GM12878 (cell line): Measurements from ENCODE around the gene CPNE5. TPM values are rescaled to one million over a fixed set of nuclear protein-coding genes. Genes with fewer than 3 reads are reported as not detected.
A peak's percentile ranks its signal among the peaks of the same experiment; 100 is the strongest.

ENCODE experiments used
- ATAC-seq: fragments of 200-7000 bp; cut with Tn5 transposase; 3 replicates; pipeline ENCODE4 v1.9.1; 2020; ENCODE audit warnings: mild to moderate bottlenecking, moderate library complexity
- BruUV-seq: library from RNA; stranded (reverse); fragments of 400-500 nt; replicated peaks from 2 replicates; lab custom pipeline; 2021; lab: Mats Ljungman, UMichigan
- CTCF ChIA-PET: fragments of 300-600 bp; sonication (Branson Sonifier 250); formaldehyde crosslinking; extraction: SDS; loops from one replicate; lab custom pipeline; 2021; ENCODE audit warnings: inconsistent platforms; lab: Yijun Ruan, JAX
- POLR2A ChIA-PET: fragments of 350-600 bp; formaldehyde crosslinking; extraction: SDS; loops from one replicate; lab custom pipeline; 2021; ENCODE audit warnings: inconsistent platforms; lab: Charles Lee
- RAD21 ChIA-PET: fragments of 300-600 bp; sonication (Branson Sonifier 250); formaldehyde crosslinking; loops from one replicate; lab custom pipeline; 2023; ENCODE audit warnings: antibody characterized with exemption; ENCODE audit not compliant: unreplicated experiment; lab: Charles Lee
- SMC1A ChIA-PET: fragments of 300-600 bp; sonication (Branson Sonifier 250); formaldehyde crosslinking; loops from one replicate; lab custom pipeline; 2023; ENCODE audit not compliant: unreplicated experiment, uncharacterized antibody; lab: Charles Lee
- DNase-seq: peaks from one replicate; pipeline ENCODE4 v3.0.0-alpha.2; 2011; ENCODE audit warnings: low read depth, low spot score
- FAIRE-seq: peaks from 3 replicates; lab custom pipeline; 2011; peaks lifted over from hg19 to GRCh38; lab: Jason Lieb, UNC
- H2AFZ ChIP-seq: 2 replicates; pipeline ENCODE4 v1.6.0; 2011; ENCODE audit warnings: low read depth, low read length, control low read depth; ENCODE audit not compliant: control insufficient read depth
- H3K27ac ChIP-seq: 2 replicates; pipeline ENCODE4 v1.5.1; 2011; ENCODE audit warnings: control low read depth; ENCODE audit not compliant: control insufficient read depth, insufficient read depth
- H3K27me3 ChIP-seq, 2 experiments: replicated peaks in 1 of 2; 2 replicates each; pipeline versions ENCODE4 v1.6.0 to v1.6.1; 2011; ENCODE audit warnings: low read length in 1 of 2; ENCODE audit not compliant: control insufficient read depth in 2 of 2, insufficient read depth in 2 of 2
- H3K36me3 ChIP-seq, 2 experiments: 2 replicates each; pipeline ENCODE4 v1.5.1; 2011; ENCODE audit warnings: low read length in 1 of 2; ENCODE audit not compliant: control insufficient read depth in 2 of 2, insufficient read depth in 2 of 2
- H3K4me1 ChIP-seq: 2 replicates; pipeline ENCODE4 v1.6.1; 2011; ENCODE audit warnings: mild to moderate bottlenecking, low read length, moderate library complexity, mixed read lengths; ENCODE audit not compliant: control insufficient read depth, insufficient read depth
- H3K4me2 ChIP-seq: 2 replicates; pipeline ENCODE4 v1.6.0; 2011; ENCODE audit warnings: control low read depth; ENCODE audit not compliant: control insufficient read depth, insufficient read depth
- H3K4me3 ChIP-seq: fragments of 200-600 bp; sonication (generic); 2 replicates; pipeline ENCODE4 v1.5.1; 2016
- H3K79me2 ChIP-seq: 2 replicates; pipeline ENCODE4 v1.6.0; 2011; ENCODE audit warnings: low read length; ENCODE audit not compliant: control insufficient read depth, insufficient read depth
- H3K9ac ChIP-seq: 2 replicates; pipeline ENCODE4 v1.8.0; 2011; ENCODE audit warnings: low read length, control low read depth, mixed read lengths; ENCODE audit not compliant: control insufficient read depth, insufficient read depth
- H3K9me3 ChIP-seq: replicated peaks from 3 replicates; pipeline ENCODE4 v1.5.1; 2011; ENCODE audit warnings: mild to moderate bottlenecking, low read length; ENCODE audit not compliant: control insufficient read depth, insufficient read depth
- H4K20me1 ChIP-seq: 2 replicates; pipeline ENCODE4 v1.6.0; 2011; ENCODE audit not compliant: control insufficient read depth, insufficient read depth
- BCL11A ChIP-seq: IDR thresholded peaks from 2 replicates; pipeline ENCODE4 v1.6.1; 2011; ENCODE audit warnings: low read depth, low read length
- BHLHE40 ChIP-seq, 2 experiments: fragments of 450-650 bp in 1 of 2; IDR thresholded peaks; 2 replicates each; pipeline ENCODE4 v1.6.1; 2011 to 2017; ENCODE audit warnings: low read depth in 2 of 2, borderline replicate concordance in 1 of 2, improper control_type of control experiment in 1 of 2, low read length in 1 of 2, mild to moderate bottlenecking in 1 of 2
- EED ChIP-seq: sonication (generic); IDR thresholded peaks from 2 replicates; pipeline ENCODE4 v1.6.1; 2016; ENCODE audit warnings: antibody characterized with exemption, low read depth
- ETV6 ChIP-seq, 2 experiments: fragments of 450-650 bp in 1 of 2; IDR thresholded peaks in 1 of 2; conservative IDR thresholded peaks in 1 of 2; 2 replicates each; pipeline ENCODE4 v1.6.1; 2014; ENCODE audit warnings: antibody characterized with exemption in 1 of 2, borderline replicate concordance in 1 of 2, low read depth in 1 of 2, mild to moderate bottlenecking in 1 of 2, moderate library complexity in 1 of 2
- MLLT1 ChIP-seq: fragments of 450-650 bp; IDR thresholded peaks from 2 replicates; pipeline ENCODE4 v1.6.1; 2016; ENCODE audit warnings: mild to moderate bottlenecking
- MYB ChIP-seq: fragments of 150-350 bp; IDR thresholded peaks from 2 replicates; pipeline ENCODE4 v1.6.1; 2014; ENCODE audit warnings: mild to moderate bottlenecking, low read depth, low read length, borderline replicate concordance
- POLR2A ChIP-seq: IDR thresholded peaks from 2 replicates; pipeline ENCODE4 v1.6.1; 2011; ENCODE audit warnings: low read depth, mild to moderate bottlenecking, low read length
- RAD21 ChIP-seq: IDR thresholded peaks from 2 replicates; pipeline ENCODE4 v1.6.1; 2011; ENCODE audit warnings: mild to moderate bottlenecking, low read depth, low read length, moderate library complexity; ENCODE audit not compliant: insufficient read depth
- RUNX3 ChIP-seq: IDR thresholded peaks from 2 replicates; pipeline ENCODE4 v1.6.1; 2012; ENCODE audit warnings: low read length, inconsistent platforms
- SMAD1 ChIP-seq: fragments of 450-650 bp; IDR thresholded peaks from 2 replicates; pipeline ENCODE4 v1.6.1; 2018; ENCODE audit warnings: mild to moderate bottlenecking, low read depth; ENCODE audit not compliant: partially characterized antibody
- ZNF217 ChIP-seq: fragments of 450-650 bp; IDR thresholded peaks from 2 replicates; pipeline ENCODE4 v1.6.1; 2017; ENCODE audit warnings: antibody characterized with exemption, mild to moderate bottlenecking
- ZNF384 ChIP-seq: IDR thresholded peaks from 2 replicates; pipeline ENCODE4 v1.6.1; 2012; ENCODE audit warnings: low read depth, mild to moderate bottlenecking, low read length, improper control_type of control experiment, borderline replicate concordance
- WGBS: methylation state at CpG from one replicate; pipeline ENCODE4 v1.1.6; 2016; ENCODE audit warnings: low lambda C conversion rate; ENCODE audit not compliant: insufficient replicate concordance, insufficient coverage; ENCODE audit errors: missing lambda C conversion rate; 5-methylcytosine and 5-hydroxymethylcytosine counted together
- in situ Hi-C: fragments of 300-500 bp; cut with MboI; formaldehyde crosslinking; loops from 9 replicates; pipeline ENCODE4 v1.14.3; 2018; ENCODE audit warnings: mixed read lengths
- intact Hi-C: fragments of 100-400 bp; cut with micrococcal nuclease; formaldehyde crosslinking; loops from one replicate; pipeline ENCODE4 v1.14.2; 2022; ENCODE audit not compliant: unreplicated experiment
- polyA plus RNA-seq, 11 experiments: library from polyadenylated mRNA; depleted of rRNA in 4 of 11; unstranded in 6 of 11; stranded (reverse) in 5 of 11; fragments of >200 nt; fragmentation: Nextera tagmentation in 4 of 11; fragmentation: Illumina TruSeq in 1 of 11; extraction: Ambion mirVana in 4 of 11; extraction: Trizol in 1 of 11; gene quantifications; 1 replicate in 1 of 11; 2 replicates in 10 of 11; pipeline versions ENCODE4 v1.2.1 to v1.2.3, GENCODE V29; 2011 to 2016; ENCODE audit warnings: inconsistent platforms in 2 of 11, missing spikeins in 2 of 11, low read depth in 1 of 11
- total RNA-seq, 4 experiments: library from RNA; depleted of rRNA in 3 of 4; stranded (reverse); fragments of >200 nt in 3 of 4; fragmentation: Illumina TruSeq in 1 of 4; extraction: Trizol in 1 of 4; gene quantifications; 2 replicates each; pipeline versions ENCODE4 v1.2.1 to v1.2.3, GENCODE V29; 2013 to 2021
- TF ChIP-seq, protein P1 (sequence below), 3 experiments: IDR thresholded peaks in 2 of 3; conservative IDR thresholded peaks in 1 of 3; 2 replicates each; pipeline ENCODE4 v1.5.1; 2011; ENCODE audit warnings: low read depth in 3 of 3, low read length in 3 of 3, mild to moderate bottlenecking in 3 of 3, control low read depth in 2 of 3, moderate library complexity in 2 of 3, inconsistent platforms in 1 of 3, mixed read lengths in 1 of 3; ENCODE audit not compliant: control insufficient read depth in 2 of 3, insufficient read depth in 1 of 3; ENCODE audit errors: extremely low read depth in 1 of 3

CPNE5 gene
- total and polyA plus RNA-seq, 10 of the 15 experiments (the other 5 are each of a cell fraction or from before 2014, with no cell fraction given): 2.4 to 39.1 (median 18.2) TPM

- DNase-seq (no peak), ATAC-seq (no peak; the same call in 1 of the 3 replicates), FAIRE-seq (no peak)
- SMC1A ChIA-PET: interaction anchor here (1.3 to 1.6 kb wide), 3 partner anchors 10 to 164 kb away, joined by 3 to 5 read pairs (median 4); no protein-coding TSS in a partner anchor
- Histone ChIP-seq H4K20me1 (no peaks in the 10 kb centered on the region), H3K4me1 (peaks cover 21% of the 10 kb centered on the region), H2AFZ (no peak overlapping the region), H3K4me2 (no peak overlapping the region), H3K9me3 (no peaks in the 10 kb centered on the region), H3K4me3 (no peak overlapping the region), H3K36me3 (no peaks in the 10 kb centered on the region)
- RAD21 ChIA-PET: interaction anchor here (1.0 to 5.4 kb wide), 2 partner anchors 12 to 95 kb away, joined by 4 to 102 read pairs; partner anchors contain the start of gene PPIL1
- BruUV-seq: no TSS peak
- CTCF ChIA-PET: interaction anchor here (1.0 to 12.1 kb wide), 3 partner anchors 14 to 164 kb away, joined by 4 to 330 read pairs (median 10); no protein-coding TSS in a partner anchor
- in situ Hi-C loops: no loop called here
- intact Hi-C loops: no loop called here
- peak in 1 of 2 experiments; percentile 68; a peak in 1 of 4 replicates for TF ChIP-seq BHLHE40 (IDR thresholded peaks at IDR 0.05; ENCODE audit: borderline replicate concordance in 1 of 2, low read depth in 2 of 2, low read length in 1 of 2)
- TF ChIP-seq POLR2A: no peak
- TF ChIP-seq, all 136 proteins: peak for 1
- Histone ChIP-seq H3K79me2 (no peaks in the 10 kb centered on the region), H3K27me3 (peaks cover 0 to 6% of the 10 kb centered on the region in 2 experiments; a peak in 1 of 4 replicates), H3K9ac (no peak overlapping the region), H3K27ac (no peak overlapping the region)
- POLR2A ChIA-PET: interaction anchor here (0.6 to 1.1 kb wide), 2 partner anchors 12 to 855 kb away, joined by 3 read pairs; no protein-coding TSS in a partner anchor
- 23% methylated on average over 5 of the region's 5 CpGs for WGBS
Measured at GRCh38 chr6:36779227-36779626, 60.0 kb downstream of the CPNE5 start.

DNA sequence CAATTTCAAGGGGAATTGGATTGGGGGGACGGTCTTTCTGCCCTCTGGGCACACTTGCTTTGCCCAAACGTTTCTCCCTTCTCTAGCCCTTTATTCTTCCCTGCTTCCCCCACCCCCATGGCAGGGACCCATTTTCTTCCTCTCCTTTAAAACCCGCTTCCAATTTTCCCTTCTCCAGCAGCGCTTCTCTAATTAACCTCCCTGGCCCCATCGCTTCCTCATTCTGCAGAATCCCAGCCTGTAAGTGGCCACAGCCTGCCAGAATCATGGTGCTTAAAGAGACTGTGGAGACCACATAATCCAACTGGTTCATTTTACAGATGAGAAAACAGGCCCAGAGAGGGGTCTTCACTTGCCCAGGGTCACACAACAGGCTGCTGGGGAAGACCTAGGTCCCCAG is 61.4 kb downstream of the CPNE5 start:
- H3K9ac ChIP-seq: no peak overlapping the region
- POLR2A ChIA-PET: no interaction called here
- CTCF ChIA-PET: interaction anchor here (2.7 to 12.1 kb wide), 2 partner anchors 12 to 72 kb away, joined by 10 to 330 read pairs; no protein-coding TSS in a partner anchor
- no peak overlapping the region for H3K4me3 ChIP-seq
- intact Hi-C loops (no loop called here), in situ Hi-C loops (no loop called here)
- H2AFZ ChIP-seq: no peak overlapping the region
- SMC1A ChIA-PET: interaction anchor here (1.3 to 1.6 kb wide), 2 partner anchors 9 to 73 kb away, joined by 3 to 5 read pairs; no protein-coding TSS in a partner anchor
- DNase-seq (no peak), ATAC-seq (no peak), FAIRE-seq (no peak)
- RAD21 ChIA-PET: interaction anchor here (5.4 kb wide), 1 partner anchor 10 kb away, joined by 102 read pairs; no protein-coding TSS in a partner anchor
- peaks cover 0 to 6% of the 10 kb centered on the region in 2 experiments; a peak in 1 of 4 replicates for H3K27me3 ChIP-seq
- no peaks in the 10 kb centered on the region for H3K79me2 ChIP-seq
- H3K9me3 ChIP-seq: no peaks in the 10 kb centered on the region
- no peak overlapping the region for H3K27ac ChIP-seq
- peaks cover 21% of the 10 kb centered on the region for H3K4me1 ChIP-seq
- H3K36me3 ChIP-seq: no peaks in the 10 kb centered on the region
- H3K4me2 ChIP-seq: no peak overlapping the region
- WGBS: 46% methylated on average over 3 of the region's 5 CpGs
- no peaks in the 10 kb centered on the region for H4K20me1 ChIP-seq
- BruUV-seq: no TSS peak
- TF ChIP-seq RUNX3 (no peak), SMAD1 (no peak), RAD21 (no peak), EED (no peak), MYB (no peak), BCL11A (no peak), MLLT1 (no peak), ZNF217 (no peak), ETV6 (conservative IDR thresholded peaks at IDR 0.05 in 1 of 2, IDR thresholded peaks at IDR 0.05 in 1 of 2; ENCODE audit: borderline replicate concordance in 1 of 2, low read depth in 1 of 2) (no peak), ZNF384 (no peak)
- TF ChIP-seq, protein P1, sequence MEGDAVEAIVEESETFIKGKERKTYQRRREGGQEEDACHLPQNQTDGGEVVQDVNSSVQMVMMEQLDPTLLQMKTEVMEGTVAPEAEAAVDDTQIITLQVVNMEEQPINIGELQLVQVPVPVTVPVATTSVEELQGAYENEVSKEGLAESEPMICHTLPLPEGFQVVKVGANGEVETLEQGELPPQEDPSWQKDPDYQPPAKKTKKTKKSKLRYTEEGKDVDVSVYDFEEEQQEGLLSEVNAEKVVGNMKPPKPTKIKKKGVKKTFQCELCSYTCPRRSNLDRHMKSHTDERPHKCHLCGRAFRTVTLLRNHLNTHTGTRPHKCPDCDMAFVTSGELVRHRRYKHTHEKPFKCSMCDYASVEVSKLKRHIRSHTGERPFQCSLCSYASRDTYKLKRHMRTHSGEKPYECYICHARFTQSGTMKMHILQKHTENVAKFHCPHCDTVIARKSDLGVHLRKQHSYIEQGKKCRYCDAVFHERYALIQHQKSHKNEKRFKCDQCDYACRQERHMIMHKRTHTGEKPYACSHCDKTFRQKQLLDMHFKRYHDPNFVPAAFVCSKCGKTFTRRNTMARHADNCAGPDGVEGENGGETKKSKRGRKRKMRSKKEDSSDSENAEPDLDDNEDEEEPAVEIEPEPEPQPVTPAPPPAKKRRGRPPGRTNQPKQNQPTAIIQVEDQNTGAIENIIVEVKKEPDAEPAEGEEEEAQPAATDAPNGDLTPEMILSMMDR (IDR thresholded peaks at IDR 0.05 in 2 of 3, conservative IDR thresholded peaks at IDR 0.05 in 1 of 3; ENCODE audit: control insufficient read depth in 2 of 3, extremely low read depth in 1 of 3, insufficient read depth in 1 of 3, low read depth in 3 of 3, low read length in 3 of 3): no peak
